EL (cell line): ENCODE measurements around the gene POFUT1.

Experiments used
- DNase-seq: peaks from one replicate; pipeline ENCODE4 v3.0.0-alpha.2; 2016

The POFUT1 gene

GRCh38 chr20:32208499-32209154 is 947 bp downstream of the POFUT1 start:
- no peak for DNase-seq

- DNase-seq = no peak
Measured at GRCh38 chr20:32209850-32210605, 2.3 kb downstream of the POFUT1 start.

GRCh38 chr20:32213870-32214269 is 6.2 kb downstream of the POFUT1 start:
- DNase-seq = no peak

DNA sequence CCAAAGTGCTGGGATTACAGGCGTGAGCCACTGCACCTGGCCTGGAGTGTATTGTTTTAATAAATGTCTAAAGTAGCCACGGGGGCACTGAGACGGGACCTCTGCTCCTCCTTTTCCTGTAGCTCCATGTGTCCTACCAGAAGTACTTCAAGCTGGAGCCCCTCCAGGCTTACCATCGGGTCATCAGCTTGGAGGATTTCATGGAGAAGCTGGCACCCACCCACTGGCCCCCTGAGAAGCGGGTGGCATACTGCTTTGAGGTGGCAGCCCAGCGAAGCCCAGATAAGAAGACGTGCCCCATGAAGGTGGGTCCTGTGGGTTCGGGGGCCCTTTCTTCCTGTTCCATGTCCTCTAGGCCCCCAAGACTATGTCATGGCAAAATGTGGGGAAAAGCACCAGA is 7.5 kb downstream of the POFUT1 start:
- no peak for DNase-seq

DNA sequence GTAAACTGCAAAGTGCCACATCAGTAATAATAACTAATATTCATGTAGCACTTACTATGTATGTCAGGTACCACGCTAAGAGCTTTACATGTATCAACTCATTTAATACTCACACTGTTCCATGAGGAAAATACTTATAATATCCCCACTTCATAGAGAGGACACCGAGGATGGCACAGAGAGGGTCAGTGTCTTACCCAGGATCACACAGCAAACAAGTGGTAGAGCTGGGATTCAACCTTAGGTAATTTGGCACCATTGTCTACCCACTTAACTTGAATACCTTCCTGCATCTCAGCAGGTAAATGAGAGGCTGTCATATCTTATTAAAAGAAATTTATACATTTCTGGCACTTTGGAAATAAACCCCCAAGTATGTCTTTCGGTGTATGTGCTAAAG is 8.0 kb downstream of the POFUT1 start:
- no peak for DNase-seq

DNA sequence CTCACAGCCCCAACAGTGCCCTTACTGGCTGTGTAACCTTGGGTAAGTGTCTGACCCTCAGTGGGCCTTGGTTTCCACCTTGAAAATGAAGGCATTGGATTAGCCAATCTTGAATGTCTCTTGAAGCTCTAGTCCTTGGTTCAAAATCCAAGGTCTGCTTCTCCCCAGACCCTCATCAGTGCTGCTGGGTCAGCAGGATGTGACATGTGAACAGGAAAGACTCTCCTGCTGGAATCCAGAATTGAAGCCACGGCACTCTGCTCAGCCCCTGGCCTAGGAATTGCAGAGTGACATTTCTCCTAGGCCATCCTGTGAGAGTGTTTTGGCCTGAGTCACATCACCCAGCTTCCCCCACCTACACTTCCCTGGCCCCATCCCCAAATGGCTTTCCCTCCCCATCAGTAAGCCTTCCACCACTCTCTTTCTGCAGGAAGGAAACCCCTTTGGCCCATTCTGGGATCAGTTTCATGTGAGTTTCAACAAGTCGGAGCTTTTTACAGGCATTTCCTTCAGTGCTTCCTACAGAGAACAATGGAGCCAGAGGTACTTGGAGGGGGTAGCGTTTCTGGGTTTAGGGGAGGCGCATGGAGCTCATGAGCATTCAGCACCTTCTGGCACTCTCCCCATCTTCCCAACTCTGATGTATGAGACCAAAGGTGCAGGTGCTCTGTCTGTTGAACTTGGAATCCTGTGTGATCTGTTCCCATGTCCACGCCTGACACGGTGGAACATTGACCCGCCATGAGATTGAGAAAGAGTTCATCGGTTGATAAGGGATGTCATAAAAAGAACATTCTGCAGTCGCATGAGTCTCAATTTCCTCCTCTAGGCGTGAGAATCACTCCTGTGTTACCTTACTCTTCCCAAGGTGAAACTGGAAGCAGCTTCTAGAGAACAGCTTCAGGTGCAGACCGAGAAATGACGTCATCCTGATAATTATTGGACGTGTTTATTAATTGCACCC is 8.8 kb downstream of the POFUT1 start:
- no peak for DNase-seq

DNA sequence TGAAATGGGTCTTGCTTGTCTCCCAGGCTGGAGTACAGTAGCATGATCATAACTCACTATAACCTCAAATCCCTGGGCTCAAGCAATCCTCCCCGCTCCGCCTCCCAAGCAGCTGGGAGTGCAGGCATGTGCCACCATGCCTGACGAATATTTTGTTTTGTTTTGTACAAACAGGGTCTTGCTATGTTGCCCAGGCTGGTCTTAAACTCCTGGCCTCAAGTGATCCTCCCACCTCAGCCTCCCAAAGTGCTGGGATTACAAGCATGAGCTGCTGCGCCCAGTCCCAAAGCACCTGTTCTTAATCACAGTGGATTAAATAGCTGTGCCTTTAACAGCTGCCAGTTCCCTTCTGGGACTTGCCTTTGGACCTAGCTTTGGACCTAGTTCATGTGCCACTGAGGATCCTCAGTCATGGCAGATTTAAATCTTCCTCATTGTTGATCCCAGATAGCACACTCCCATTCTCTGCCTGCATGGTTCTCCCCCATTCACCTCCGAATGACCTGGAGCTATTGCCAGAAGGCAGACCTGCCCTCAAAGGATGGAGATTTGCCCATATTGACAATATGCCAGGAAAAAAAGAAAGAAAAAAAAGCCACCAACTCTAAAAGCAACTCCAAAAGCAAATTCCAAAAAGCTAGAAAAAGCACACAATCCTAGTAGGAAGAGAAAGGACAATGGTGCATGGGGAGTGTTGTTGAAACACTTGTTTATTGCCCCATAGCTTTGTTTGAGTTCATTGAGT is 10.6 kb downstream of the POFUT1 start:
- no peak for DNase-seq

GRCh38 chr20:32224463-32224862 is 16.8 kb downstream of the POFUT1 start:
- DNase-seq = no peak

GRCh38 chr20:32226391-32226790 is 18.7 kb downstream of the POFUT1 start:
- DNase-seq = no peak

- no peak for DNase-seq
Measured at GRCh38 chr20:32227306-32227705, 19.6 kb downstream of the POFUT1 start.

GRCh38 chr20:32227744-32228688 is 20.3 kb downstream of the POFUT1 start:
- DNase-seq = no peak

DNA sequence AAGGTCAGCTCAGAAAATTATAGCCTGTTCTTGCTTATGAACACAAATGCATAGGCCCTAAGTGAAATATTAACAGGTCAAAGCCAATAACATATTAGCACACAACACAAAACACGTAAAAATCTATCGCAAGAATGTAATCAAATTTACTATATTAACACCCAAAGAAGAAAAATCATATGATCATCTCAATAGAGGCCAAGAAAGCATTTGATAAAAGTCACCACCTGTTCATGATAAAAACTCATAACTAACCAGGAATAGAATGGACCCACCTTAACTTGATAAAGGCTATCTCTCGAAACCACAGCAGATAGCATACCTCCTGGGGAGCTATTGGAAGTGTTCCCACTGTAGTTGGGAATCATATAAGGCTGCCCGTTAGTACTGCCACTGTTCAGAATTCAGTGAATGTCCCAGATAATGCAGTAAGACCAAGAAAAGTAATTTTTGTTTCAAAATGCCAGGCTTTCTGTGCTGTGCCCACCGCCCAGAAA is 21.6 kb downstream of the POFUT1 start:
- DNase-seq = no peak

DNA sequence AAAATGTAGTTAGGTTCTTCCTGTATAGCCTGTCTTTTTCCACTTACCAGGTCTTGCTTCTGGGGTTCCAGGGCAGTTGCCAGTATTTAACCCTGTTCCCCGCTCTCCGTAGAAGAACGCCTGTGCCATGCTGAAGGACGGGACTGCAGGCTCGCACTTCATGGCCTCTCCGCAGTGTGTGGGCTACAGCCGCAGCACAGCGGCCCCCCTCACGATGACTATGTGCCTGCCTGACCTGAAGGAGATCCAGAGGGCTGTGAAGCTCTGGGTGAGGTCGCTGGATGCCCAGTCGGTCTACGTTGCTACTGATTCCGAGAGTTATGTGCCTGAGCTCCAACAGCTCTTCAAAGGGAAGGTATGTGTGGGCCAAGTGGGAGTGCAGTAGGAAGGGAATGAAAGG is 23.0 kb downstream of the POFUT1 start:
- DNase-seq = no peak

GRCh38 chr20:32231245-32231644 is 23.6 kb downstream of the POFUT1 start:
- DNase-seq = no peak

DNA sequence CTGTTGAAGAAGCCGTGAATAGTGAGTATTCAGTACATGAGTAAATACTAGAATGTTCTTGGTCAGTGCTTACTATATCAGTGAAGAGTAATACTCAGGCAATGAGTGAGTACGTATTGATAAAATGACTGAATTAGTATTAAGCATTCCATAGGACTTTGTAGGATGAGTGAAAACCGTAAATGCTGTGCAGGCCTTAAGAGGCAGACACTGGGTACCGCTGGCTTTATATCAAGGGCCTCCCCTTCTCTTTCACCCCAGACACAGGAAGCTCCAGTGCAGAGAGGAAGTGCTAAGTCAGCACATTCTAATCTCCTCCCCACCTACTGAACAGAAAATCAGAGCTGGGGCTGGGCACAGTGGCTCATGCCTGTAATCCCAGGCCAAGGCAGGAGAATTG is 24.2 kb downstream of the POFUT1 start:
- no peak for DNase-seq

DNA sequence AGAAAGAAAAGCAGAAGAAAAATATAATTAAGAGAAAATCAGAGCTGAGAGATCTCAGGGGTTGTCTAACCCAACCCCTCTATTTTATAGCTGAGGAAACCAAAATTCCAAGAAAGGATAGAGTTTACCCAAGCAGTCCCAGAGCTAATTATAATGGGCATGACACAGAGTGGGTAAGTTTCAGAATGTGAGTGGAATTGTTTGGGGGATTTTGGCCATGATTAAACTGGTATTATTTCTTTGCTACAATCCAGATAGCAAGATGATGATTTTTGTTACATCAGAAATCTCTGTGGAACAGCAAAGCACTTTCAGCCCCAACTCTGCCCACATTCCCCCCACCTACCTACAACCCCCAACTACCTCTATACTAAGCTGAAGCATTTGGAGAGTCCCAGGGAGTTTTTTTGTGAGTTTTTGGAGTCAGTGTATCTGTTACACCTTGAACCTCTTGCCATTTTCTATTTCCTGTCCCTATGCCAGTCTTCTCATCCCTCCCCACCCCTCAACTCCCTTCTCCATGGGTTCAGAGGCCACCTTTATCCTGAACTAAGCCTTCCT is 24.7 kb downstream of the POFUT1 start:
- no peak for DNase-seq

DNA sequence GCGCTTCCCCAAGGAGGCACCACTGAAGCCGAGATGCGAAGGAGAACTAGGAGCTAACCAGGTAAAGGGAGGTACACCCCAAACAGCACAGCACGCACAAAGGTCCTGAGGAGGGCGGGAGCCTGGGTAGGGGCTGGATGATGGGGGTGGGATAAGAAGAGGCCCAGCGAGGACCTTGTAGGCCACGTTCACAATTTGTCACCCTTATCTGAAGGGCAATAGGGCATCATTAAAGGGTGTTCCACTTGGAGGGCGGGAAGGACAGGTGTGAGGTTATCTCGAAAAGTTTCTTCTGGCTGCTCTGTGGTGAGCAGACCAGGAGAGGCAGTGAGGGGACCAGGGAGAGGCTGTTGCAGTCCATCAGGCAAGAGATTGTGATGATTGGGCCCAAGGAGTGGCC is 25.6 kb downstream of the POFUT1 start:
- DNase-seq = no peak

GRCh38 chr20:32234135-32234808 is 26.6 kb downstream of the POFUT1 start:
- no peak for DNase-seq

GRCh38 chr20:32235331-32236047 is 27.8 kb downstream of the POFUT1 start:
- no peak for DNase-seq

GRCh38 chr20:32236048-32236533 is 28.4 kb downstream of the POFUT1 start:
- no peak for DNase-seq
